Natural killer cell (primary cell): ENCODE data around the gene COA5. TPM values are rescaled to one million over a fixed set of nuclear protein-coding genes. Genes with fewer than 3 reads are reported as not detected.
A peak's percentile ranks its signal among the peaks of the same experiment; 100 is the strongest.

Experiments
- ATAC-seq, 3 donors: fragments of 150-1000 bp in 2 of 3; fragments of 200-7000 bp in 1 of 3; cut with Tn5 transposase; 1 replicate in 1 of 3; 2 replicates in 2 of 3; pipeline ENCODE4 v1.10.0; 2021; ENCODE audit warnings: mild to moderate bottlenecking in 2 of 3, moderate library complexity in 2 of 3
- DNase-seq, 2 donors: peaks; one replicate each; pipeline versions ENCODE4 v3.0.0 to v3.0.0-alpha.2; 2013 to 2021; ENCODE audit warnings: mixed read lengths in 1 of 2
- H3K27ac ChIP-seq: one replicate; pipeline ENCODE4 v1.5.1; 2013; ENCODE audit warnings: mild to moderate bottlenecking, low read length
- H3K27me3 ChIP-seq: one replicate; pipeline ENCODE4 v1.6.1; 2013; ENCODE audit warnings: low read length; ENCODE audit not compliant: control insufficient read depth, insufficient read depth
- H3K36me3 ChIP-seq: one replicate; pipeline ENCODE4 v1.6.1; 2013; ENCODE audit warnings: low read length; ENCODE audit not compliant: control insufficient read depth, insufficient read depth
- H3K4me1 ChIP-seq: one replicate; pipeline ENCODE4 v1.6.1; 2013; ENCODE audit warnings: low read length; ENCODE audit not compliant: control insufficient read depth, insufficient read depth
- H3K4me3 ChIP-seq: one replicate; pipeline ENCODE4 v1.5.1; 2013; ENCODE audit warnings: low read length
- H3K9me3 ChIP-seq: one replicate; pipeline ENCODE4 v1.6.1; 2013; ENCODE audit warnings: low read length; ENCODE audit not compliant: control insufficient read depth, insufficient read depth
- H3K27ac Mint-ChIP-seq, 2 donors: one replicate each; pipeline ENCODE4 v1.8.0; 2022; ENCODE audit warnings: mild to moderate bottlenecking in 2 of 2, mixed read lengths in 2 of 2, moderate library complexity in 1 of 2
- H3K27me3 Mint-ChIP-seq, 2 donors: one replicate each; pipeline ENCODE4 v1.8.0; 2022; ENCODE audit warnings: low read depth in 2 of 2, mixed read lengths in 2 of 2
- H3K36me3 Mint-ChIP-seq: one replicate; pipeline ENCODE4 v1.8.0; 2022; ENCODE audit warnings: mixed read lengths
- H3K4me1 Mint-ChIP-seq, 2 donors: one replicate each; pipeline ENCODE4 v1.8.0; 2022; ENCODE audit warnings: mixed read lengths in 2 of 2
- H3K4me3 Mint-ChIP-seq: one replicate; pipeline ENCODE4 v1.8.0; 2022; ENCODE audit warnings: mild to moderate bottlenecking, moderate library complexity, mixed read lengths
- H3K9me3 Mint-ChIP-seq, 2 donors: one replicate each; pipeline ENCODE4 v1.8.0; 2022; ENCODE audit warnings: mixed read lengths in 2 of 2
- WGBS: methylation state at CpG from one replicate; pipeline ENCODE4 v1.1.7; 2013; ENCODE audit warnings: missing lambda C conversion rate; ENCODE audit not compliant: insufficient coverage; 5-methylcytosine and 5-hydroxymethylcytosine counted together
- intact Hi-C: fragments of 100-400 bp; cut with micrococcal nuclease; formaldehyde crosslinking; loops from one replicate; pipeline ENCODE4 v1.14.2; 2022
- total RNA-seq, 4 donors: library from RNA; stranded (reverse); fragments of 120-200 nt in 1 of 4; gene quantifications; one replicate each; pipeline versions ENCODE4 v1.2.3 to v1.2.4, GENCODE V29; 2013 to 2022
- TF ChIP-seq, protein P1 (sequence below): fragments of 200-600 bp; IDR thresholded peaks from one replicate; pipeline ENCODE4 v1.8.0; 2022; ENCODE audit warnings: antibody characterized with exemption

The COA5 gene
- total RNA-seq, 3 donors from 2014 or later (not counting 1 experiment from before 2014, with no cell fraction given): 27.4 to 39.6 (median 36.1) TPM

DNA sequence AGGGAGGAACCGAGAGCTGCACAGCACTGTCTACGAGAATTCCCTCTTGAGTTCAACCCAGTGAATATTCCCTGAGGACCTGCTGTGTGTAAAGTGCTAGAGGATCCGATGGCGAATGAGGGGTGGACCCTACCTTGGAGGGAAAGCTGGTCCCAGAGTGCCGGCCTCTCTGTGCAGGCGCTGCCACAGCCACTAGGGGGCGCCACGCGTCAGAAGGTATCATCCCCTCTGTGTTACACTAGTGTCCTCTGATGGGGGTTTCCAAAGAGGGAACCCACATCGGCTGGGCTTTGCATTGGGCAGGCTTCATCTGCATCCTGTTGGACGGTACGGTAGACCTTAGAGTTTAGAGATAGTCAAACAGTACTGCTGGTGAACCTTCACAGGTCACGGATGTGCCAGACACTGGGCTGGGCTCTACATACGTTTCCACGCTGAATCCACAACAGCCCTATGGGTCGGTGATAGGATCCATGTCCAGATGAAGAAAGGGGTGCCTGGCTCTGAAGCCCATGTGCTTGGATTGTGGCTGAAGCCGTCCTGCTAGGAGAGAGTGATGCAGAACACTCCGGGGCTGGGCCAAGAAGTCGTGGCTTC lies 39.0 kb downstream of the COA5 start:
- Histone ChIP-seq H3K4me3 (no peak overlapping the region), H3K36me3 (peaks cover 97% of the 10 kb centered on the region), H3K27ac (no peak overlapping the region), H3K4me1 (no peaks in the 10 kb centered on the region), H3K27me3 (no peaks in the 10 kb centered on the region), H3K9me3 (no peaks in the 10 kb centered on the region)
- Mint-ChIP-seq H3K4me1 (peaks cover 5 to 25% of the 10 kb centered on the region in 2 donors), H3K9me3 (no peaks in the 10 kb centered on the region), H3K27ac (peak overlapping the region; percentile 84 to 86), H3K36me3 (peaks cover 13% of the 10 kb centered on the region), H3K4me3 (no peak overlapping the region), H3K27me3 (no peaks in the 10 kb centered on the region)
- peak; percentile 72 to 97 (median 93) for ATAC-seq
- TF ChIP-seq, protein P1, sequence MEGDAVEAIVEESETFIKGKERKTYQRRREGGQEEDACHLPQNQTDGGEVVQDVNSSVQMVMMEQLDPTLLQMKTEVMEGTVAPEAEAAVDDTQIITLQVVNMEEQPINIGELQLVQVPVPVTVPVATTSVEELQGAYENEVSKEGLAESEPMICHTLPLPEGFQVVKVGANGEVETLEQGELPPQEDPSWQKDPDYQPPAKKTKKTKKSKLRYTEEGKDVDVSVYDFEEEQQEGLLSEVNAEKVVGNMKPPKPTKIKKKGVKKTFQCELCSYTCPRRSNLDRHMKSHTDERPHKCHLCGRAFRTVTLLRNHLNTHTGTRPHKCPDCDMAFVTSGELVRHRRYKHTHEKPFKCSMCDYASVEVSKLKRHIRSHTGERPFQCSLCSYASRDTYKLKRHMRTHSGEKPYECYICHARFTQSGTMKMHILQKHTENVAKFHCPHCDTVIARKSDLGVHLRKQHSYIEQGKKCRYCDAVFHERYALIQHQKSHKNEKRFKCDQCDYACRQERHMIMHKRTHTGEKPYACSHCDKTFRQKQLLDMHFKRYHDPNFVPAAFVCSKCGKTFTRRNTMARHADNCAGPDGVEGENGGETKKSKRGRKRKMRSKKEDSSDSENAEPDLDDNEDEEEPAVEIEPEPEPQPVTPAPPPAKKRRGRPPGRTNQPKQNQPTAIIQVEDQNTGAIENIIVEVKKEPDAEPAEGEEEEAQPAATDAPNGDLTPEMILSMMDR: peak; percentile 97
- WGBS: 75% methylated on average over 19 of the region's 19 CpGs
- intact Hi-C loops: loop anchor here (1.0 kb wide), 2 partner anchors 156 to 268 kb away; no protein-coding TSS in a partner anchor
- DNase-seq: peak; percentile 70 to 79

GRCh38 chr2:98568161-98568956 lies 40.0 kb downstream of the COA5 start:
- Mint-ChIP-seq H3K9me3 (no peaks in the 10 kb centered on the region), H3K27ac (no peak overlapping the region), H3K36me3 (peaks cover 13% of the 10 kb centered on the region), H3K4me1 (peaks cover 5 to 25% of the 10 kb centered on the region in 2 donors), H3K27me3 (no peaks in the 10 kb centered on the region), H3K4me3 (no peak overlapping the region)
- ATAC-seq: no peak
- Histone ChIP-seq H3K27ac (no peak overlapping the region), H3K36me3 (peaks cover 98% of the 10 kb centered on the region), H3K9me3 (no peaks in the 10 kb centered on the region), H3K4me3 (no peak overlapping the region), H3K4me1 (no peaks in the 10 kb centered on the region), H3K27me3 (no peaks in the 10 kb centered on the region)
- 94% methylated on average over 11 of the region's 11 CpGs for WGBS
- intact Hi-C loops: no loop called here
- TF ChIP-seq, protein P1: no peak
- DNase-seq: no peak

DNA sequence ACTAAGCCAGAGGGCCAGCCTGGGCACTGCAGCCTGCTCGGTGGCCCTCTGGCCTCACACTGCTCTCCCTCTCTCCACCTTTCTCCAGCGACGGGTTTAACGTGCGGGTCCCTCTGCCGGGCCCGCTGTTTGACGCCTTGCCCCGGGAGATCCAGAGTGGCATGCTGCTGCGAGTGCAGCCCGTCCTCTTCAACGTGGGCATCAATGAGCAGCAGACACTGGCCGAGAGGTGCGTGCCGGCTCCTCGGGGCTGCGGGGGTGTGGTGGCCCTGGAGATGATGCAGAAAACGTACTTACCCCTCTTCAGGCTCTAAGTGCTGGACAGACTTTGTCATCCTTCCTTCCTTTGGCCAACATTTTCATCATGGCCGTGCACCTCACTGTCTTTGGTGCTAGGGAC lies 42.4 kb downstream of the COA5 start:
- no peaks in the 10 kb centered on the region for H3K9me3 ChIP-seq
- no peaks in the 10 kb centered on the region for H3K9me3 Mint-ChIP-seq
- intact Hi-C loops: no loop called here
- peak overlapping the region; percentile 65 to 80 for H3K27ac Mint-ChIP-seq
- DNase-seq (no peak), ATAC-seq (no peak)
- no peaks in the 10 kb centered on the region for H3K27me3 ChIP-seq
- H3K4me1 ChIP-seq: no peaks in the 10 kb centered on the region
- no peak overlapping the region for H3K4me3 Mint-ChIP-seq
- peaks cover 5 to 25% of the 10 kb centered on the region in 2 donors for H3K4me1 Mint-ChIP-seq
- peaks cover 13% of the 10 kb centered on the region for H3K36me3 Mint-ChIP-seq
- no peaks in the 10 kb centered on the region for H3K27me3 Mint-ChIP-seq
- 98% methylated on average over 19 of the region's 19 CpGs for WGBS
- H3K36me3 ChIP-seq: peaks cover 88% of the 10 kb centered on the region
- TF ChIP-seq, protein P1: no peak
- H3K27ac ChIP-seq: no peak overlapping the region
- no peak overlapping the region for H3K4me3 ChIP-seq
